Cardiac muscle cell (in vitro differentiated cells and primary cell): ENCODE data around the gene KLHDC8B. TPM values are rescaled to one million over a fixed set of nuclear protein-coding genes. Genes with fewer than 3 reads are reported as not detected.

Source experiments
- DNase-seq, 2 donors: peaks; one replicate each; pipeline versions ENCODE4 v3.0.0 to v3.0.0-alpha.2; 2010 to 2017; ENCODE audit warnings: low read depth in 1 of 2, low spot score in 1 of 2
- H3K27ac ChIP-seq: fragments of 200-600 bp; sonication (generic); 2 replicates; pipeline ENCODE4 v1.5.1; 2016
- H3K27me3 ChIP-seq: fragments of 200-600 bp; sonication (generic); 2 replicates; pipeline ENCODE4 v1.6.0; 2016; ENCODE audit warnings: control low read depth
- H3K36me3 ChIP-seq: fragments of 200-600 bp; sonication (generic); 2 replicates; pipeline ENCODE4 v1.5.1; 2016; ENCODE audit warnings: control low read depth
- H3K4me1 ChIP-seq: fragments of 200-600 bp; sonication (generic); 2 replicates; pipeline ENCODE4 v1.8.1; 2017; ENCODE audit warnings: low read depth, mild to moderate bottlenecking, mixed run types
- H3K4me3 ChIP-seq: fragments of 200-600 bp; sonication (generic); 2 replicates; pipeline ENCODE4 v1.5.1; 2016; ENCODE audit warnings: mild to moderate bottlenecking
- H3K9me3 ChIP-seq: fragments of 200-600 bp; sonication (generic); 2 replicates; pipeline ENCODE4 v1.5.1; 2017; ENCODE audit warnings: low read depth, mild to moderate bottlenecking, control low read depth
- CTCF ChIP-seq: IDR thresholded peaks from 2 replicates; pipeline ENCODE4 v1.5.1; 2012; ENCODE audit warnings: low read depth, mild to moderate bottlenecking, low read length
- polyA plus RNA-seq: library from polyadenylated mRNA; unstranded; fragments of >200 nt; fragmentation: Nextera tagmentation; extraction: Ambion mirVana; gene quantifications from 2 replicates; pipeline ENCODE4 v1.2.1, GENCODE V29; 2016
- total RNA-seq: library from RNA; depleted of rRNA; stranded (reverse); fragments of >200 nt; gene quantifications from 2 replicates; pipeline ENCODE4 v1.2.3, GENCODE V29; 2016

The KLHDC8B gene
- total and polyA plus RNA-seq, 2 experiments from 2014 or later = 158 to 188 TPM

GRCh38 chr3:49222002-49222401 is 50.6 kb downstream of the KLHDC8B start:
- Histone ChIP-seq H3K9me3 (no peaks in the 10 kb centered on the region), H3K4me3 (no peak overlapping the region), H3K4me1 (no peaks in the 10 kb centered on the region), H3K27ac (no peak overlapping the region), H3K36me3 (no peaks in the 10 kb centered on the region), H3K27me3 (no peaks in the 10 kb centered on the region)
- DNase-seq = no peak
- no peak for TF ChIP-seq CTCF

Other genes with a start within 250 kb of the KLHDC8B start
- gene P4HTM, start 181.4 kb upstream of the KLHDC8B start, total RNA-seq = 63.3 and 76.5 TPM in 2 replicates
- 60.4 and 84.7 TPM in 2 replicates for gene P4HTM, start 181.4 kb upstream of the KLHDC8B start, polyA plus RNA-seq
- 176 and 223 TPM in 2 replicates for gene WDR6, start 164.2 kb upstream of the KLHDC8B start, total RNA-seq
- gene WDR6, start 164.2 kb upstream of the KLHDC8B start, polyA plus RNA-seq = 276 and 277 TPM in 2 replicates
- 78.0 and 81.0 TPM in 2 replicates for gene DALRD3, start 153.0 kb upstream of the KLHDC8B start, total RNA-seq
- gene DALRD3, start 153.0 kb upstream of the KLHDC8B start, polyA plus RNA-seq = 54.6 and 96.2 TPM in 2 replicates
- gene NDUFAF3, start 149.5 kb upstream of the KLHDC8B start, total RNA-seq = 217 and 361 TPM in 2 replicates
- gene NDUFAF3, start 149.5 kb upstream of the KLHDC8B start, polyA plus RNA-seq = 280 and 310 TPM in 2 replicates
- gene IMPDH2, start 142.2 kb upstream of the KLHDC8B start, total RNA-seq = 155 and 186 TPM in 2 replicates
- 118 and 179 TPM in 2 replicates for gene IMPDH2, start 142.2 kb upstream of the KLHDC8B start, polyA plus RNA-seq
- 94.4 and 116 TPM in 2 replicates for gene QRICH1, start 77.5 kb upstream of the KLHDC8B start, total RNA-seq
- 42.0 and 44.3 TPM in 2 replicates for gene QRICH1, start 77.5 kb upstream of the KLHDC8B start, polyA plus RNA-seq
- 277 and 345 TPM in 2 replicates for gene QARS1, start 66.8 kb upstream of the KLHDC8B start, total RNA-seq
- gene QARS1, start 66.8 kb upstream of the KLHDC8B start, polyA plus RNA-seq = 173 and 188 TPM in 2 replicates
- gene USP19, start 50.8 kb upstream of the KLHDC8B start, total RNA-seq = 103 and 122 TPM in 2 replicates
- 50.5 and 61.8 TPM in 2 replicates for gene USP19, start 50.8 kb upstream of the KLHDC8B start, polyA plus RNA-seq
- 875 and 1,233 TPM in 2 replicates for gene LAMB2, start 38.5 kb upstream of the KLHDC8B start, total RNA-seq
- gene LAMB2, start 38.5 kb upstream of the KLHDC8B start, polyA plus RNA-seq = 615 and 708 TPM in 2 replicates
- 44.4 and 59.2 TPM in 2 replicates for gene CCDC71, start 5.3 kb upstream of the KLHDC8B start, total RNA-seq
- 0.39 and 0.56 TPM in 2 replicates for gene CCDC71, start 5.3 kb upstream of the KLHDC8B start, polyA plus RNA-seq
- 2.9 and 4.1 TPM in 2 replicates for gene C3orf62, start 105.6 kb downstream of the KLHDC8B start, total RNA-seq
- 5.3 and 7.6 TPM in 2 replicates for gene C3orf62, start 105.6 kb downstream of the KLHDC8B start, polyA plus RNA-seq
- 11.2 and 22.7 TPM in 2 replicates for gene USP4, start 168.5 kb downstream of the KLHDC8B start, total RNA-seq
- 30.1 and 55.1 TPM in 2 replicates for gene USP4, start 168.5 kb downstream of the KLHDC8B start, polyA plus RNA-seq
- gene GPX1, start 186.8 kb downstream of the KLHDC8B start, total RNA-seq = 328 and 360 TPM in 2 replicates
- gene GPX1, start 186.8 kb downstream of the KLHDC8B start, polyA plus RNA-seq = 371 and 429 TPM in 2 replicates
- gene RHOA, start 240.4 kb downstream of the KLHDC8B start, total RNA-seq = 461 and 522 TPM in 2 replicates
- gene RHOA, start 240.4 kb downstream of the KLHDC8B start, polyA plus RNA-seq = 356 and 359 TPM in 2 replicates
- 12.1 and 26.7 TPM in 2 replicates for gene TCTA, start 240.8 kb downstream of the KLHDC8B start, total RNA-seq
- gene TCTA, start 240.8 kb downstream of the KLHDC8B start, polyA plus RNA-seq = 16.8 and 30.6 TPM in 2 replicates